B cell (primary cell): ENCODE measurements around the gene MAP4K2.

Source experiments
- CTCF ChIP-seq: fragments of 200-600 bp; IDR thresholded peaks from one replicate; pipeline ENCODE4 v1.8.0; 2022; ENCODE audit warnings: antibody characterized with exemption, mild to moderate bottlenecking
- EZH2 ChIP-seq: IDR thresholded peaks from 2 replicates; pipeline ENCODE4 v1.6.1; 2012; ENCODE audit warnings: borderline replicate concordance, low read depth, mild to moderate bottlenecking, moderate library complexity, low read length; ENCODE audit not compliant: insufficient read depth, poor library complexity, severe bottlenecking

GRCh38 chr11:64794526-64794925 lies 8.5 kb downstream of the MAP4K2 start:
- TF ChIP-seq EZH2 (no peak), CTCF (no peak)
